Activated CD8-positive, alpha-beta memory T cell treated with anti-CD3 and anti-CD28 coated beads, Interleukin-2, amount 10 ng/mL, durations not matched to agents 7 days and 5 days (primary cell): ENCODE data around the gene SMOC1. TPM values are rescaled to one million over a fixed set of nuclear protein-coding genes. Genes with fewer than 3 reads are reported as not detected.

Experiments used
- ATAC-seq: fragments of 150-1000 bp; cut with Tn5 transposase; one replicate; pipeline ENCODE4 v1.10.0; 2021; ENCODE audit warnings: moderate library complexity
- CTCF ChIA-PET: fragments of 350-600 bp; sonication (Branson Sonifier 250); formaldehyde crosslinking; loops from one replicate; lab custom pipeline; 2021; ENCODE audit warnings: antibody characterized with exemption; lab: Charles Lee
- DNase-seq: peaks from one replicate; pipeline ENCODE4 v3.0.0-alpha.2; 2020
- H3K27ac Mint-ChIP-seq: one replicate; pipeline ENCODE4 v1.8.0; 2021; ENCODE audit warnings: mild to moderate bottlenecking, mixed read lengths
- H3K27me3 Mint-ChIP-seq: one replicate; pipeline ENCODE4 v1.8.0; 2021; ENCODE audit warnings: mixed read lengths
- H3K36me3 Mint-ChIP-seq: one replicate; pipeline ENCODE4 v1.8.0; 2021; ENCODE audit warnings: mild to moderate bottlenecking, mixed read lengths
- H3K4me1 Mint-ChIP-seq: one replicate; pipeline ENCODE4 v1.8.0; 2021; ENCODE audit warnings: mixed read lengths
- H3K4me3 Mint-ChIP-seq: one replicate; pipeline ENCODE4 v1.8.0; 2021; ENCODE audit warnings: mild to moderate bottlenecking, moderate library complexity, mixed read lengths
- H3K9me3 Mint-ChIP-seq: one replicate; pipeline ENCODE4 v1.8.0; 2022; ENCODE audit warnings: low read depth, mixed read lengths
- total RNA-seq, 2 experiments: library from RNA; stranded (reverse); gene quantifications; one replicate each; pipeline ENCODE4 v1.2.3, GENCODE V29; 2021

The SMOC1 gene
- total RNA-seq, 2 experiments from 2014 or later: not detected

DNA sequence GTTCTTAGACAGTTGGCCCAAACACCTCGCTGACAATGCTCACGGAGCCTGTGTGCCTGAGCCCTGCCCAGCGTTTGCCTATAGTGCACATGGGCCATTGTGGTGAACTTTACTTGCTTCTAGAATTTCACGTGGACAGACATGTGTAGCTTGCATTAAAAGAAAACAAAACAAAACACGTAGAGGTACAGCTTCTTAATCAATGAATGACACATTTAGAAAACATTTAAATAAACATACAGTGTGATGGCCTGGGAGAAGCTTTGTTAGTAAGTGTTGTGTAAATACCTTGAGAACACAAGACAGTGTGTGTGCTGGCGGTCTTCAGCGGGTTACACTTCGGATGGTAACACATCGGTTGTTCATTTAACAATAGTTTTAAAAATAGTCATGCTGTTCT, 38.1 kb downstream of the SMOC1 start:
- no peaks in the 10 kb centered on the region for H3K4me1 Mint-ChIP-seq
- no peak overlapping the region for H3K27ac Mint-ChIP-seq
- peaks cover 29% of the 10 kb centered on the region for H3K27me3 Mint-ChIP-seq
- no peaks in the 10 kb centered on the region for H3K36me3 Mint-ChIP-seq
- DNase-seq (no peak), ATAC-seq (no peak)
- no peak overlapping the region for H3K4me3 Mint-ChIP-seq
- CTCF ChIA-PET: interaction anchor here (1.0 kb wide), 1 partner anchor 109 kb away, joined by 3 read pairs; no protein-coding TSS in a partner anchor
- no peaks in the 10 kb centered on the region for H3K9me3 Mint-ChIP-seq

DNA sequence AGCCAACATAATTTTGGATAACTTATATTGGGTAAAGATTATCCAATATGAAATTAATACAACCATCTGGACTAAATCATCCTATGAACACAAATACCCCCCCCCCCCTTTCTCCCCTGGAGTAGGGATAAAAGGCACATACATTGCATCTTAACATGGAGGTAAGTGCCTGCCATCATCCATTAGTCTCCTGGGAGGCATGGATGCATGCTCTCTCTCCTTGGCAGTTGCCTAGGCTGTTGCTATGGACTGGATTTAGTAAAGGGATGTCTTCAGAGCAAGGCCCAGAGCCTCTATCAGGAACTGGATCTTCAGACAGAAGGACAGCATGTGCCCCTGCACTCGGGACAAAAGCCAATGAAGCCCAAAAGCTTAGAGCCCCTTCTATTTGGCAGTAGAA, 40.6 kb downstream of the SMOC1 start:
- CTCF ChIA-PET: no interaction called here
- no peaks in the 10 kb centered on the region for H3K36me3 Mint-ChIP-seq
- H3K27me3 Mint-ChIP-seq: peaks cover 29% of the 10 kb centered on the region
- H3K27ac Mint-ChIP-seq: no peak overlapping the region
- ATAC-seq: no peak
- H3K9me3 Mint-ChIP-seq: no peaks in the 10 kb centered on the region
- H3K4me1 Mint-ChIP-seq: no peaks in the 10 kb centered on the region
- H3K4me3 Mint-ChIP-seq: no peak overlapping the region
- no peak for DNase-seq

DNA sequence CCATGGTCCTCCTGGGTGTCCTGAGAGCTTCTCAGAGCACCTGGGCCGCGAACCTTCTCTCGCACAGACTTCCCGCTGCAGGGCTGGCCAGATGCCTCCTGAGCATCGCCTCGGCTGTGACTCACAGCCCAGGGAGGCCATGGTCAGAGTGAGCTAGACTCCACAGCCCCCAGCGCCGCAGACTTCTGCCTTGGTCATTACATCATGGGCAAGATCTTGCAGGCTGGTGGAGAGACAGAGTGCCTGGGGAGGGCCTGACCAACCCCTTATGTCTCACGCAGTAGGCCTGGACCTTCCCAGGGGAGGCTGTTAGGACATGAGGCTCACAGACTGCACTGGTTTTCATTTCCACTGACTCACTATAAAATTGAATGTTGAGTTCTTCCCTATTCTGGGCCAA, 41.8 kb downstream of the SMOC1 start:
- no peak for ATAC-seq
- no peak for DNase-seq
- Mint-ChIP-seq H3K9me3 (no peaks in the 10 kb centered on the region), H3K4me1 (no peaks in the 10 kb centered on the region), H3K4me3 (no peak overlapping the region), H3K27ac (no peak overlapping the region), H3K36me3 (no peaks in the 10 kb centered on the region), H3K27me3 (peaks cover 27% of the 10 kb centered on the region)
- CTCF ChIA-PET: no interaction called here

DNA sequence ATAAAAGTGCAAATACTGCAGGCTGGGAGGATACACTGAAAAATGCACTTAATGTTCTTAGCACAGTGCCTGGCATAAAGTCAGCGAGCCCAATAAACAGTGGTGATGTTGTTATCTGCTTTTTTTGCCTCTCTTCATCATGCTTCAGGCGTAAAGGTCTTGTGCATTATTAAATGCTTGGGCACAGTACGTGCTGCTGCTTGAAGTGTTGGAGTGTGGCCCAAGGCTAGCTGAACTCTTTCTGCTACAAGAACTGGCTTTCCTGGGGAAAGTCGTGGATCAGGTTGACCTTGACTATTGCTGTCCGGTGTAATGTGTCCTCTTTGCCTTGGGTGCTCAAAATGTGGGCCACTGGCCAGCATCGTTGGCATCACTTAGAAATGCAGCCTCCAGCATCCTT, 43.0 kb downstream of the SMOC1 start:
- Mint-ChIP-seq H3K4me1 (no peaks in the 10 kb centered on the region), H3K27ac (no peak overlapping the region), H3K27me3 (peaks cover 22% of the 10 kb centered on the region), H3K4me3 (no peak overlapping the region), H3K36me3 (no peaks in the 10 kb centered on the region), H3K9me3 (no peaks in the 10 kb centered on the region)
- no peak for DNase-seq
- no peak for ATAC-seq
- CTCF ChIA-PET: no interaction called here

DNA sequence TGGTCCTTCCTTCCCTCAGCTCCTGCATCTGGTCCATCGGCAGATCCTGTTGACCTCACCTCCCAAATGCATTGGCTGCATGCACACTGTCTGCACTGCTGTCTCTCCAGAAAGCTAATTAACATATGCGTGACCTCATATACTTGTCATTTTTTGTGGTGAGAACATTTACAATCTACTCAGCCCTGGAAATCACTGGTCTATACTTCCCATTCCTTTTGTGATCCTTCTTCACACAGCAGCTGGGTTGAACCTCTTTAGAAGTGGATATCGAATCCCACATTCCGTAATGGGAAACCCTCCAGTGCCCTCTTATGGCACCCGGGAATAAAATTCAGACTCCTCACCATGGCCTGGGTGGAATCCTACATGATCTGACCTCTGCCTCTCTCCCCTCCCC, 45.0 kb downstream of the SMOC1 start:
- ATAC-seq (no peak), DNase-seq (no peak)
- H3K4me3 Mint-ChIP-seq: no peak overlapping the region
- no peaks in the 10 kb centered on the region for H3K36me3 Mint-ChIP-seq
- no peaks in the 10 kb centered on the region for H3K4me1 Mint-ChIP-seq
- H3K27me3 Mint-ChIP-seq: peaks cover 22% of the 10 kb centered on the region
- CTCF ChIA-PET: no interaction called here
- H3K27ac Mint-ChIP-seq: no peak overlapping the region
- H3K9me3 Mint-ChIP-seq: no peaks in the 10 kb centered on the region

DNA sequence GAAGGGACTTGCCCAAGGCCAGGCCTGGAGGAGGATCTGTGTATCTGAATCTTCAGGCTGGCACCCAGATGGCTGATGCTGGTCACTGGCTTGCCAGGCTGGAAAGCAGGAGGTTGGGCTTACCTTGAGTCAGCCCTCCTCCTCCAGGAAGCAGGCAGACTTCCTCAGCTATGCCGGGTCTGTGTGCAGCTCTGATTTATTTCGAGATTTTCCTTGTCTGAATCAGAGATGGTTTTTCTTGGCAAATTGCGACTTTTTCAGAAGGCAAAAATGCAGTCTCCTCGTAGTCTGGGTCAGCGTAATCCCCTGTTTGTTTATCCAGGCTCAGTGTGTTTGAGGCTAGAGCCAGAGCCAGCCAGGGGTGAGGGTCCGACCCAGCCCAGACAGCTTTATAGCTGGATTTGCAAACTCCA, 48.9 kb downstream of the SMOC1 start:
- Mint-ChIP-seq H3K36me3 (no peaks in the 10 kb centered on the region), H3K27ac (no peak overlapping the region), H3K9me3 (no peaks in the 10 kb centered on the region), H3K27me3 (peaks cover 31% of the 10 kb centered on the region), H3K4me1 (no peaks in the 10 kb centered on the region), H3K4me3 (no peak overlapping the region)
- DNase-seq (no peak), ATAC-seq (no peak)
- CTCF ChIA-PET: no interaction called here

DNA sequence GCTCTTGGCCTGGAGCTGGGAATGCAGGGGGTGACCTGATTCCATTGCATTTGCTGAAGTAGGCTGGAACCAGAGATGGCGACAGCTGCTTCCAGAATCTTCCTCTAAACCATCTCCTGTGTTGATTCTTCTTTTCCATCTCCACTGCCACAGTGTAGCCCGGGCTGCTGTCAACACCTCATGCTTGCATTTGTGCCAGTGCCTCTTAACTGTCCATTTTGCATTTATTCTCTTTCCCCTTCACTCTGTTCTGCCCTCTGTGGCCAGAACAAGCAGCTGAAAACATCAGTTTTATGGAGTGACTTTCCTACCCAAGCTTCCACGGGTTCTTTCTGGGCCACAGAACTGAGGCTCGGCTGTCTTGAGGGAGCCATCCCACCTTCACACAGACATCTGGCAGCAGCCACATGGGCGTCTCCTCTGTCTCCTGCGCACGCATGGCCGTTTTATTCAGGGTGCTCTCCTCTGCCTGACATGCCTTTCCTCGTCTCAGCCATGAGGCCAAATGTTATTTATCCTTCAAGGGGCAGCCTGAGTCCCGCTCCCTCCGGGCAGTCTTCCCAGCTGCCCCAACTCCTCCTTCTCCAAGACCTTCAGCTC, 51.7 kb downstream of the SMOC1 start:
- CTCF ChIA-PET: interaction anchor here (1.4 kb wide), 1 partner anchor 11 kb away, joined by 3 read pairs; no protein-coding TSS in a partner anchor
- Mint-ChIP-seq H3K4me1 (no peaks in the 10 kb centered on the region), H3K9me3 (no peaks in the 10 kb centered on the region), H3K27me3 (peaks cover 32% of the 10 kb centered on the region), H3K36me3 (no peaks in the 10 kb centered on the region), H3K4me3 (no peak overlapping the region), H3K27ac (no peak overlapping the region)
- DNase-seq (no peak), ATAC-seq (no peak)

DNA sequence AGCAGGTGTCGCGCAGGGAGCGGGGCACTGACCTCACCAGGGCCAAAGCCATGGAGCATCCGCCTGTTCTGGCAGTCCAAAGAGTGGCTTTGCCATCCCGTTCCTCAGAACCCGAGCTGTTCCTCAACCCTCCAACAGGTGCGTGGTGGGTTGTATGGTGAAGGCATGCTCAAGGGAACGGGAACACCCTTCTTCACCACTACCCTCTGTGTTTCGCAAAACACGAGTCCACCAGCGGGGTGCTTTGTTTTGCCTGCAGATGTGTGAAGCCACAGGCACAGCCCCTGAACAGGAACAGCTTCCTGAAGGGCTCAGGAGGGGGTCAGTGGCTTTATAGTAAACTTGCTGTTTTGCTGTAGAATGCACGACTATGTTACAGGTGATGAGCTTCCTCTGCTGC, 52.7 kb downstream of the SMOC1 start:
- no peak for ATAC-seq
- Mint-ChIP-seq H3K27me3 (peaks cover 34% of the 10 kb centered on the region), H3K4me3 (no peak overlapping the region)

DNA sequence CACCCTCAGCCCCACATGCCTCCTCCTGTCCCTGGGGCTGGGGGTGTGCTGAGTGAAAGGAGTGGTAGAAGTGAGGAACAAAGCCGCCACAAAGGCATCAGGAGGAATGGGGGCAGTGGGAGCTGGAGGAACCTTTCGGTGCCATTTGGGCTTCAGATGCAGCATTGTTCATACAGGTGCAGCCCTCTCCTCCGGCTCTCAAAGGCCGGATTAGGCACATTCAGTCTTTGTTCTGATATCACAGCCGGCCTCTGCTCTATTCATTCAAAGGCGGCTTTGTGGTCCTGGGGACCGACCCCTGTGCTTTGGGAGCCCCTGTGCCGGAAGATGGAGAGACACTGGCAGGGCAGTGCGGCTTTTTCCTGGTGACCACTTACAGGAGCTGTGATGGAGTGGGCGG, 53.2 kb downstream of the SMOC1 start:
- Mint-ChIP-seq H3K27me3 (peaks cover 36% of the 10 kb centered on the region), H3K36me3 (no peaks in the 10 kb centered on the region), H3K9me3 (no peaks in the 10 kb centered on the region), H3K4me1 (no peaks in the 10 kb centered on the region), H3K4me3 (no peak overlapping the region), H3K27ac (no peak overlapping the region)
- DNase-seq (no peak), ATAC-seq (no peak)
- CTCF ChIA-PET: no interaction called here

More for the DNA sequence above, 52.7 kb downstream of the SMOC1 start:
- CTCF ChIA-PET: no interaction called here
- no peaks in the 10 kb centered on the region for H3K9me3 Mint-ChIP-seq
- no peak overlapping the region for H3K27ac Mint-ChIP-seq
- no peaks in the 10 kb centered on the region for H3K36me3 Mint-ChIP-seq
- DNase-seq: no peak
- no peaks in the 10 kb centered on the region for H3K4me1 Mint-ChIP-seq

DNA sequence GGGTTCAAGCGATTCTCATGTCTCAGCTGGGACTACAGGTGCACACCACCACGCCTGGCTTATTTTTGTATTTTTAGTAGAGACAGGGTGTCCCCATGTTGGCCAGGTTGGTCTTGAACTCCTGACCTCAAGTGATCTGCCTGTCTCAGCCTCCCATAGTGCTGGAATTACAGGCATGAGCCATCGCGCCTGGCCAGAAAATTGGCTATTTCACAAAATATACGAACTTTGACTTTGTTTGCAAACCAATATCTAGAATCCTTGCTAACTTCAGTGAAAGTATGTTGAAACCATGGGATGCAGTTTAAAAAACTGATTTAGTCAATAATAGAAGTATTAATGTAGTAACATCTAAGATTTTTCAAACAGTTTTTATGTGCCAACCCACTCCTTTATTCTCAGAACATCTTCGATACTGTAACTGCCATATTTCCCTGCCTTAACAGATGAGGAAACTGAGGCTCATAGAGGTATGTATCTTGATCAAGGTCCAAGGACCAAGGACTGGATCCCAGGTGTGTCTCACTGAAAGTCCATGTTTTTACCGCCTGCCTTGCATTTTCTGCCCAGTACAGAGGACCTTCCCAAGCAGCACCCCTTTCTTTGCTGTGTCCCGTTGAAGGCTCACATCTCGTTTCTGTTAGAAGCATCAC, 54.5 kb downstream of the SMOC1 start:
- Mint-ChIP-seq H3K27ac (no peak overlapping the region), H3K4me1 (no peaks in the 10 kb centered on the region), H3K27me3 (peaks cover 47% of the 10 kb centered on the region), H3K9me3 (no peaks in the 10 kb centered on the region), H3K36me3 (no peaks in the 10 kb centered on the region), H3K4me3 (no peak overlapping the region)
- DNase-seq (no peak), ATAC-seq (no peak)
- CTCF ChIA-PET: no interaction called here

DNA sequence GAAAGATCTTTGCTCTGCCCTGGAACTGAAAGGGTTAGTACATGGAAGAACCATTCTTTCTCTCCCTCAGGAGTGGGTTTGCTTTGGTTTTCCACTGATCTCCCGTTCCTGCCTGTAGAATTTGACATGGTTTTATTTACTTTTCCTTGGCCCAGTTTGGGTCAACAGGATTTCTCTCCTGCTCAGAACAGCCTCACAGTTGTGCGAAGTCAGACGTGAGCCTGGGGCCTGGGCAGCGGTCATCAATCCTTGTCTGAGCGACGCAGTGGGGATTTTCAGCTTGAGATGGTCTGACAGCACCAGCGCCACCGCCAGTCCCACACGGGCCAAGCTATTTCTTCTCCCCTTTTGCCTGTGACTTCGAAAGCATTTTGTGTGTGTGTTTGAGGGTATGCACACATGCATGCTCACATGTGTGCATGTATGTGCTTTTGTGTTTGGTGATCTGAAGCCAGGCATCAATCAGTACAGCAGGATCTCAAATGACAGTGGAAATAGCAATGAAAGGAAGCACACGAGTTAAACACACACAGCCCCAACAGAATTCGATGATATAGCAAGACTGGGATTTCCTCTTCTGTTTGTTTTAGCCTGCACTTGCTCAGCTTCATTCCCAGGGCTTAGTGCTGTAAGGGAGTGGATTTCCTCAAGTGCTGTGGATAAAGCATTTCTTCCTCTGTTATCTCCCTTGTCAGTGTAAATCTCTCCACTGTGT, 58.3 kb downstream of the SMOC1 start:
- no peak overlapping the region for H3K27ac Mint-ChIP-seq

DNA sequence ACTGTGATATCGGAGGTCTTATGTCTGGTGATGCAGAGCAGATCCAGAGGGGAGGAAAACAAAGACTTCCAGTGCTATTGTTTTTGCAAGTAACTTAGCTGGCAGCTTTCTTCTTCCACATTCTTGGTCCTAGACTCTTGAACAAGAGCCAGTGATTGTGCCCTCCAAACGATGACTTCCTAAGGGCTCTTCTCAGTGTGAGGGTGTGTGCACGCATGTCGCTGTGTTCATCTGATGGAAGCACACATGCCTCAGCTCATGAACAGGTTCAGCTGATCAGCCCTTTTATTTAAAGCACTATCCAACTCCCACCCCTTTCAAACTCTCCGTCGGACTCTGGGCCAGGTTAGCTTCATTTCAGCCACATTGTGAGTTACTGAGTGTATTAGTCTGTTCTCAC, 59.5 kb downstream of the SMOC1 start:
- Mint-ChIP-seq H3K4me1 (no peaks in the 10 kb centered on the region), H3K9me3 (no peaks in the 10 kb centered on the region), H3K4me3 (no peak overlapping the region), H3K27me3 (peaks cover 42% of the 10 kb centered on the region), H3K36me3 (no peaks in the 10 kb centered on the region), H3K27ac (no peak overlapping the region)
- no peak for DNase-seq
- no peak for ATAC-seq
- CTCF ChIA-PET: no interaction called here

More for the DNA sequence above, 58.3 kb downstream of the SMOC1 start:
- H3K4me1 Mint-ChIP-seq: no peaks in the 10 kb centered on the region
- ATAC-seq (no peak), DNase-seq (no peak)
- H3K4me3 Mint-ChIP-seq: no peak overlapping the region
- CTCF ChIA-PET: no interaction called here
- H3K36me3 Mint-ChIP-seq: no peaks in the 10 kb centered on the region
- H3K27me3 Mint-ChIP-seq: peaks cover 39% of the 10 kb centered on the region
- H3K9me3 Mint-ChIP-seq: no peaks in the 10 kb centered on the region

DNA sequence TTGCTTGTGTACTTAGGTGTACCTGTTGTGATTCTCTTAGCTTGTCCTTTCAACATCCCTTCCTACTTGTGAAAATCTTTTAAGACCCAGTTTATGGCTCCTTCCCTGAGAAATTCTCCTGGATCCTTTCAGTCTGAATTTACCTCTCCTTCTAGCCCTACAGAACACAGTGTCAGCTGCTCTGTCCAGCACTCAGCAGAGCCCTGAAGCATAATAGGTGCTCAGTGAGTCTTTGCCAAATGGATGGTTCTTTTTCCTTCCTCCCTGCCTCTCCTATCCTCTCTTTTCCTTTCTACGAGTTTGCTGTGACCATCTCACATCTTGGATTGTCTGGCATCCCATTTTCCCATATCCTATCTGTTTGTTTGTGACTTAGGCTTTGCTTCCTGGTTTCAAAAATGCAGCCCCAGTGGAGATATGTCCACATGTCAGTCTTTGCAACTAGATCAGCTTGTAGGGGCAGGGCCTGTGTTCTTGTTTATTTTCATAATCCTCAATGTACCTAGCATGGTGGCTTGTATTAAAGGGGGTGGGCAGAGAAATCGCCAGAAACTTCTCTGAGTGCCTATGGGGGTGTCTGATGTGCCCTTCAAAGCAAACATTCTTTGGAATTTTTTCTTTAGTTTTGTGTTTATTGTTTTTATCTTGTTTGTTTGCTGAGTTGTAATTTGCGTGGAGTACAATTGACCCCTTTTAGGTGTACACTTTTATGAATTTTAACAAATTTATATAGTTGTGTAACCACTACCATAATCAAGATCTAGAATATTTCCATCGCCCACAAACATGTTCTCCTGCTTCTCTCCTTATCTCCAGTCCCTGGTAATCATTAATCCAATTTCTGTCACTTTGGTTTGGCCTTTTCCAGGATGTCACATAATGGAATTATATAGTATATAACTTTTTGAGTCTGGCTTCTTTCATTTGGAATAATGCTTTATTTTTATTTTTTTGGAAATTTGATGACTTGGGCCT, 62.8 kb downstream of the SMOC1 start:
- Mint-ChIP-seq H3K4me3 (no peak overlapping the region), H3K36me3 (no peaks in the 10 kb centered on the region), H3K27ac (no peak overlapping the region), H3K27me3 (peaks cover 32% of the 10 kb centered on the region), H3K4me1 (no peaks in the 10 kb centered on the region), H3K9me3 (peaks cover 7% of the 10 kb centered on the region)
- CTCF ChIA-PET: interaction anchor here (0.7 kb wide), 1 partner anchor 11 kb away, joined by 3 read pairs; no protein-coding TSS in a partner anchor
- ATAC-seq (no peak), DNase-seq (no peak)
